Activated naive CD8-positive, alpha-beta T cell treated with anti-CD3 and anti-CD28 coated beads, Interleukin-2, amount 50 U/mL, for 16 hours (primary cell): ENCODE data around the gene NCS1.
"Not testable (repeated sequence)": the region's sequence is repeated elsewhere in the genome, so short reads cannot be mapped to it uniquely, and the experiment has no call there.

Experiments
- DNase-seq: peaks from one replicate; pipeline ENCODE4 v3.0.0-alpha.2; 2020; ENCODE audit warnings: low read depth, low spot score

Gene NCS1

DNA sequence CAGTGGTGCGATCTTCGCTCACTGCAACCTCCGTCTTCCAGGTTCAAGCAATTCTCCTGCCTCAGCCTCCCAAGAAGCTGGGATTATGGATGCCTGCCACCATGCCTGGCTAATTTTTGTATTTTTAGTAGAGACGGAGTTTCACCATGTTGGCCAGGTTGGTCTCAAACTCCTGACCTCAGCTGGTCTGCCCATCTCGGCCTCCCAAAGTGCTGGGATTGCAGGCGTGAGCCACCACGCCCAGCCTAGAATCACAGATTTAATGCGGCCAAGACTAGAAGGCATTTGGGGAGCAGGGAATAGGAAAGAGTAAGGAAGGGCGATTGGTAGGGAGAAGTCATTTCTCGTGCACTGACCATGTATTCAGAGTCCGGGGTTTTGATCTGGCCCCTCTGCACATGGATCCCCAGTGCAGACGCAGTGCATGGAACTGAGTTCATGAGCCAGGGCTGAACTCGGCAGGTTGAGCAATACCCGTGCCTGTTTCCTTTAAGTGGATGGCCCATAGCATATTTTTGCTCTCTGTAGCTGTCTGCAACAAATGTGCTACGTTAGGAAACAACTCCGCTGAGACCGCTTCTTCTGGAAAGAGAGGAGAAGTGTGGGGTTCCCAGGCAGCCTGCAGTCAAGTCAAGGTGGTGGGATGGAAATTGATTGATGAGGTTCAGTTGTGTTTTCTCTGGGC lies 90.0 kb downstream of the NCS1 start:
- no peak for DNase-seq

GRCh38 chr9:130262771-130263170 lies 90.6 kb downstream of the NCS1 start:
- DNase-seq: no peak

GRCh38 chr9:130263601-130264413 lies 91.6 kb downstream of the NCS1 start:
- no peak for DNase-seq

DNA sequence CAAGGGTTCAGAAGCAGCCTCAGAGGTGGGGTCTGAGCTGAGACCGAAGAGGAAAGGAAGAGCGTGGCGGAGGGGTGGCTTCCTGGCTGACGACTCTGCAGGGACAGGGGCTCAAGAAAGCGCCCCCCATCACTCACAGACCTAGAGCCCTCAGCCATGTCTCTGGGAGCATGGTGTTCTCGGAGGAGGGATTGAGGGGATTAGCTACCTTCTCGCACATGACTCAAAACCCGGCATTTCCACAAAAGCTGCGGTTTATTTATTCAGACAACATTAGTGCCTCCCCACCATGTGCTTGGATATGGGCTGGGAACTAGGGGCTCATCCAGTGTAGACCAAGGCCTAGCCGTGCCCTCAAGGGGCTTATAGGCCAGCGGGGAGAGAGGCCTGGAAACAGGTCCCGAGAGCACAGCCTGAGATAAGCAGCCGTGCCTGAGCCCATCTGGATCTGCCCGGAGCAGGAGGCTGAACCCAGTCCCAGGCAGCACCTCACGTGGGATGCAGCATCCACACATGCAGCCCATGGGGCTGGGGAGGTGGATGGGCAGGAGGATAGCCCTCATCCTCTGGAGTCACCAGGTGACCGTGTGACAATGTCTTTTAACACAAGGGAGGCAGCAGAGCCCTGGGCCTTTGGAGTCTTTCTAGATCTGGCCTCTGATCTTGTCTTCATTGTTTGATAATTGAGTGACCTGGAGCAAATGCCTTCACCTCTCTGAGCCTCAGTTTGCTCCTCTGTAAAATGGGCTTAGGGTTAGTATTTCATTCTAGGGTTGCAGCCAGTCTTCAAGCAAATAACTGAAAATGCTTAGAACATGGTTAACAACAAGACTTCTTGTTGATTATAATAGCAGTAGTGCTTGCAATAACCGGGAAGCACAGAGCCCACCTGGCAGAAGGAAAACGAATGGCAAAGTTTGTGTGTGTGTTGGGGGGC lies 92.5 kb downstream of the NCS1 start:
- DNase-seq: no peak

GRCh38 chr9:130265431-130266235 lies 93.4 kb downstream of the NCS1 start, which contains the start of gene HMCN2:
TSS of gene HMCN2 (plus strand) at chr9:130265760. CDS start at chr9:130265879, 119 bp downstream.
- no peak for DNase-seq

- DNase-seq: no peak
Measured at GRCh38 chr9:130266236-130267098, 94.3 kb downstream of the NCS1 start.

DNA sequence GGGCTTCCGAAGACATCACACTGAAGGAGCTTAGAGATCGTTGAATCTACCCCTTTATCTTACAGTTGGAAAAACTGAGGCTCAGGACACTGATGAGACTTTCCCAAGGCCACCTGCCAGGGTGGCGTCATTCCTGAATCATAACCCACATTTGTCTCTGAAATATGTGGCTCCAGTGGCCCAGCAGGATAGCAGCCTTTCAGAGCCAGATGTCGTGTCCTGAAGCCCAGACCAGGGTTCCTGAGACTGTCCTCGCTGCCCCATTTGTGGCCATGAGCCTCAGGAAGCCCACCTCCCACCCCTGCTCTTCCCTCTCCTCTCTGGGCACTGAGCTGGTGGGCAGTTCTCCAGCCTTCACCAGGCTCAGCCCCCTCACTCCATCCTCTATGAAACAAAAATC lies 95.7 kb downstream of the NCS1 start:
- DNase-seq: no peak

DNA sequence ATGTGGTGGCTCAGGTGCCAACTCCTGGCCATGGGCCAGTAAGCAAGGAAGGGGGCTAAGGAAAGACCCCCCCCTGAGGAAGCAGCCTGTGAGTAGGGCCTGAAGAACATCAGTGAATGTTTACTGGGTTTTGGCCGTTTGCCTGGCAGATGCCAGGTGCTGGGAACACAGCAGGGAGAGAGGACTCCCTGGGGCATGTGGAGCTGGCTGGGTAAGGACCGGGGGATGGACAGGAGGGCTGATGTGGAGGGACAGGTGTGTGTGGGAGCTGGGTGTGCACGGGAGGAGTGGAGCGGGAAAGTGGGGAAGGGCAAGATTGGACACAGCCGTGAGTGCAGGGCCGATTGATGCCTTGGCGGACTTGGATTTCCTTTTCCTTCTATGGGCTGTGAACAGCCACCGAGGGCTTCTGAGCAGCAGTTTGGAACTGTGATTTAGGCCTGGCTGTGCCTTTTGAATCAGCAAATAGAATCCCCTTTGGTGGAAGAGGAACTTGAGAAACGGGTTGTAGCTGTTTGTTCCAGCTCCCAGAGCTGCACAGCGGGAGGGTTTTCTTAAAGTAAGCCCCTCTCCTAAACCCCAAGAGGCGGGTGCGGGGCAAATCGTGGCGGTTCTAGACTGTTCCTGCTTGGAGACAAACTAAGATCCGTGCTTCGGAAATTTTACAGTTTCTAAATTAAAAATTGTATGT lies 96.5 kb downstream of the NCS1 start:
- no peak for DNase-seq

DNA sequence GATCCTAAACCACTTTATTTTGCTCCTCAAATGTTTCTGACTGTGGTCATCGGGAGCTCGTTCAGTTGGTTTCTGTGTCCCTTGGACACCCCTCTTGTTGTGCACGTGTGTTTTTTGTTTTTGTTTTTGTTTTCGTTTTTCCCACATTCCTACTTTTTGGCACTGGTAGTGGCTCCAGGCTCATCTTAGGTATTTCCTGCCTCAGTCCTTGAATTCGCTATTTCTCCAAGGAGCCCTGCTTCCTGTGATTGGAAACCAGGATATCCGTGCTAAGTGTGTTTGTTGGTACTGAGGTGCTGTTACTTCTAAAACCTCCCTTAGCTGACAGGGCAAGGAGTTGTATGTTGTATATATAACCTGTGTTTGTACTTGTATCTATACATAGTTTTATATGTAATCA lies 99.3 kb downstream of the NCS1 start:
- DNase-seq: no peak

DNA sequence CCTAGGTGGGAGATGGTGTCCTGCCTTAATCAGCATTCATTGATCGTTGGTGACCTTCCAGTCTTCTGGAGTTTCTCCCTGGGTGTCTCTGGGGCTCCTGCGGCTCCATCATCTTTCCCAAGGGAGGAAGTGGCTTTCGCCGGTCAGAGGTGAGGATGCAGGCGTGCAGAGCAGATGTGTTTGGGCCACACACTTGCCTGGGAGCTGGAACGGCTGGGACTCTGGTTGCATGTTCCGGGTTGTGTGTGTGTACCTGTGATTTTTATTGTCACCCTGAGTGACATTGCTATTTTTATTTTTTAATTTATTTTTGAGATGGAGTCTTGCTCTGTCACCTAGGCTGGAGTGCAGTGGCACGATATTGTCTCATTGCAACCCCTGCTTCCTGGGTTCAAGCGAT lies 103.0 kb downstream of the NCS1 start:
- DNase-seq: no peak

GRCh38 chr9:130276121-130276520 lies 103.9 kb downstream of the NCS1 start:
- DNase-seq: no peak

DNA sequence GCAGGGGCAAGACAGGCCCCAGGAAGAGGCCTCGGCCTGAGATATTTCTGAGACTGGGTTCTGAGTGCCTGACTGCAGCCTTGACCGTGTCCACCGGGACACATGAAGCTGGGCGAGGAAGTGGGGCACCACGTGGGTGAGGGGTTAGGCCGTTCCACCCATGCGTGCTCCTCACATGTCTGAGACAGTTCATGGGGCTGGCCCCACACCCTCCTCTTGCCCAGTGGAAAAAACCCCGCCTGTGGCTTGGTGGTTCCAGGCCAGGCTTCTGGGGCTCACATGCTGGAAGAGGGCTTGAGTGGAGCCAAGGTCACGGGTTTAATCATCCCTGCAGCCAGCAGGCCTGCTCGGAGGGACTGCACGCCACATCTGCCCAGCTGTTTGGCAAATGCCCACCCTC lies 104.8 kb downstream of the NCS1 start:
- no peak for DNase-seq

DNA sequence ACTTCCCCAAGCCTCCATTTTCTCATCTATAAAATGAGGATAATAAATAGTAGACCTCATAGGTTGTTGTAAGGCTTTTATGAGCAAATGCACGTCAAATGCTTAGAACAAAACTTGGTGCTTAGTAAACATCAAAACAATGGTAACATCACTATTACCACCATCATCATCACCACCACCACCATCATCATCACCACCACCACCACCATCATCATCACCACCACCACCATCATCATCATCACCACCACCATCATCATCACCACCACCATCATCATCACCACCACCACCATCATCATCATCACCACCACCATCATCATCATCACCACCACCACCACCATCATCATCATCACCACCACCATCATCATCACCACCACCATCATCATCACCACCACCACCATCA lies 105.3 kb downstream of the NCS1 start:
- DNase-seq: not testable (repeated sequence)

DNA sequence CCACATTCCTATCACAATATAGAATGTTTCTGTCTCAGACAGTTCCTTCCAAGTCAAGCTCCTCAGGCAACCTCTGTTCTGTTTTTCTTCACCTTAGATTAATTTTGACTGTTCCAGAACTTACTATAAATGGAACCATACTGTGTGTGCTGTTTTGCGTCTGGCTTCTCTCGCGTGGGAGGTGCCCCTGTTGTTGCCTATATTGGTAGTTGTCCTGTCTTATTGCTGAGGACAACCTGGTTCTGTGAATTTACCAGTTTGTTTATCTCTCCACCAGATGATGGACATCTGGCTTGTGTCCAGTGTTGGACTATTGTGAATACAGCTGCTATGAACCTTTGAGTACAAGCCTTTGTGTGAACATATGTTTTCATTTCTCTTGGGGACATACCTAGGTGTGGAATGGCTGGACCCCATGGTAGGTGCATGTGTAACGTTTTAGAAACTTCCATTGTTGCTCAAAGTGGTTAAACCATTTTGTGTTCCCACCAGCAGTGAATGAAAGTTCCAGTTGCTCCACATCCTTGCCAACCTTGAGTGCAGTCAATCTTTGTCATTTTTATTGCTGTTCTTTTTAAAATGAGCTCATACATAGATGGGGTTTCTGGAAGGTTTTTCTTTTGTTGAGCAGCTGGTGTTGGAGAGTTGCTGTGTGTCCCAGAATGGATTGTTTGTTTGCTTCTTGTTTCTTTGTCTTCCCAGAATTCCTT lies 111.5 kb downstream of the NCS1 start:
- no peak for DNase-seq

DNA sequence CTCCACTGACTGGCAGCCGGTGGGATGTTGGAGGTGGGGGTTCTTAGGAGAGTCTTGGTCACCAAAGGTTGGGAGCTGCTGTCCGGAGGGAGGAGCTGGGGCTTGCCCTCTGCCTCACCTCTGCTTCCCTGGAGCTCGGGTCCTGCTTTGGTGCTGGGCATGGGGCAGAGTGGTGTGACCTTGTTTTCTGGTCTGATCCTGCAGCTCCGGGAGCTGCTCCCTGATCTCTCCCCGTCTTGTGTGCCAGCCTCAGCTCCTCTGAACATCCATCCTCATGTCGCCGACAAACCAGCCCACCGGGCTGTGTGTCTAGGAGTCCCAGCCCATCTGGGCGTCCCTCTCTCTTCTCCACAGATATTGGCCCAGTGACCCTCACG lies 112.0 kb downstream of the NCS1 start:
- DNase-seq: no peak

DNA sequence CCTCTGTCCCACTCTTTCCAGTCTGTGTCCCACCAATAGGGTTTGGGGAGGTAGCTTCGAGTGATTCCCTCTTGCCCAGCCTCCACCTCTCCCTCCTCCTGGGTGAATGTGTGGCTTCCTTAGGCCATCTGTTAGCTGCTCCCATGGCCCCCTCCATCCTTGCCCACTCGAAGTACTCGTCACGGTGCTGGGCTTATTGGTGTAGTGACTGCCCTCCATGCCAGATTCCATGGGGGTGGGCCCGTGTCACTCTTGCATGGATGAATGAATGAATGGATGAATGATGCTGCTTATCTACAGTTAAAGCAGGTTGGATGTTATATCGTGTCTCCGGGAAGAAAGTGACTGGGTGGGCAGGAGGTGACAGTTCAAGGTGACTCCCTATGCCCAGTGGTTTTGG lies 112.5 kb downstream of the NCS1 start:
- DNase-seq: no peak

GRCh38 chr9:130285271-130285670 lies 113.1 kb downstream of the NCS1 start:
- DNase-seq: no peak

GRCh38 chr9:130286072-130286770 lies 114.0 kb downstream of the NCS1 start:
- DNase-seq: no peak
